K562 (cell line): ENCODE data around the gene SERPINB2. TPM values are rescaled to one million over a fixed set of nuclear protein-coding genes. Genes with fewer than 3 reads are reported as not detected.

Experiments
- ATAC-seq: fragments of 200-7000 bp; cut with Tn5 transposase; 3 replicates; pipeline ENCODE4 v1.9.1; 2020; ENCODE audit warnings: moderate library complexity
- BruUV-seq: library from RNA; stranded (reverse); fragments of 400-500 nt; replicated peaks from 2 replicates; lab custom pipeline; 2021; lab: Mats Ljungman, UMichigan
- CTCF ChIA-PET: fragments of 300-600 bp; formaldehyde crosslinking; extraction: SDS; loops from one replicate; lab custom pipeline; 2021; ENCODE audit warnings: low intra/inter-chr PET ratio; lab: Yijun Ruan, JAX
- POLR2A ChIA-PET: fragments of 300-600, 350-650 bp; sonication (Branson Sonifier 250); formaldehyde crosslinking; extraction: SDS; loops from one replicate; lab custom pipeline; 2021; ENCODE audit warnings: antibody characterized with exemption, inconsistent platforms; lab: Yijun Ruan, JAX
- DNase-seq, 4 experiments: peaks; one replicate each; pipeline versions ENCODE4 v3.0.0 to v3.0.0-alpha.2; 2011 to 2018; ENCODE audit warnings: low spot score in 3 of 4, mixed read lengths in 3 of 4; ENCODE audit errors: extremely low read depth in 1 of 4
- FAIRE-seq: peaks from 2 replicates; lab custom pipeline; 2011; peaks lifted over from hg19 to GRCh38; lab: Jason Lieb, UNC
- H2AFZ ChIP-seq: 2 replicates; pipeline ENCODE4 v1.6.0; 2011; ENCODE audit warnings: low read depth, low read length, control low read depth, inconsistent platforms
- H3K27ac ChIP-seq: fragments of 200-600 bp; 3 replicates; pipeline ENCODE4 v1.8.0; 2011; ENCODE audit warnings: low read depth, mild to moderate bottlenecking, control low read depth, inconsistent platforms, low read length, moderate library complexity, mixed read lengths; ENCODE audit errors: extremely low read depth
- H3K27me3 ChIP-seq, 2 experiments: fragments of 300-600 bp in 1 of 2; 2 replicates in 1 of 2; 3 replicates in 1 of 2; pipeline versions ENCODE4 v1.6.0 to v1.8.0; 2011; ENCODE audit warnings: inconsistent platforms in 2 of 2, low read length in 2 of 2, mild to moderate bottlenecking in 1 of 2, mixed read lengths in 1 of 2, moderate library complexity in 1 of 2; ENCODE audit not compliant: control insufficient read depth in 2 of 2, insufficient read depth in 2 of 2
- H3K36me3 ChIP-seq: fragments of 300-600 bp; 3 replicates; pipeline ENCODE4 v1.8.0; 2011; ENCODE audit warnings: mild to moderate bottlenecking, low read length, inconsistent platforms; ENCODE audit not compliant: control insufficient read depth, insufficient read depth
- H3K4me1 ChIP-seq, 2 experiments: fragments of 200-600 bp in 1 of 2; replicated peaks in 1 of 2; 2 replicates in 1 of 2; 3 replicates in 1 of 2; pipeline versions ENCODE4 v1.5.1 to v1.8.0; 2011; ENCODE audit warnings: inconsistent platforms in 2 of 2, low read length in 2 of 2, mild to moderate bottlenecking in 1 of 2, mixed read lengths in 1 of 2, moderate library complexity in 1 of 2; ENCODE audit not compliant: control insufficient read depth in 2 of 2, insufficient read depth in 2 of 2
- H3K4me2 ChIP-seq: 2 replicates; pipeline ENCODE4 v1.6.1; 2011; ENCODE audit warnings: low read length, control low read depth, inconsistent platforms, mixed read lengths; ENCODE audit not compliant: insufficient read depth
- H3K4me3 ChIP-seq: fragments of 200-600 bp; sonication (generic), shearing (Covaris generic); 2 replicates; pipeline ENCODE4 v1.5.1; 2016; ENCODE audit warnings: control low read depth, inconsistent platforms
- H3K79me2 ChIP-seq: fragments of 200-600 bp; 3 replicates; pipeline ENCODE4 v1.8.0; 2011; ENCODE audit warnings: low read length, inconsistent platforms; ENCODE audit not compliant: control insufficient read depth, insufficient read depth
- H3K9ac ChIP-seq, 2 experiments: 2 replicates each; pipeline versions ENCODE4 v1.6.0 to v1.6.1; 2011; ENCODE audit warnings: low read depth in 2 of 2, low read length in 2 of 2, control low read depth in 1 of 2, inconsistent platforms in 1 of 2, mild to moderate bottlenecking in 1 of 2, mixed read lengths in 1 of 2; ENCODE audit not compliant: insufficient read depth in 1 of 2
- H3K9me1 ChIP-seq: one replicate; pipeline ENCODE4 v1.6.0; 2011; ENCODE audit warnings: inconsistent platforms, mild to moderate bottlenecking, low read length, moderate library complexity; ENCODE audit not compliant: control insufficient read depth, insufficient read depth
- H3K9me3 ChIP-seq: replicated peaks from 2 replicates; pipeline ENCODE4 v1.5.1; 2011; ENCODE audit warnings: low read depth, low read length, inconsistent platforms; ENCODE audit not compliant: control insufficient read depth, insufficient read depth
- H4K20me1 ChIP-seq: replicated peaks from 2 replicates; pipeline ENCODE4 v1.6.1; 2011; ENCODE audit warnings: low read length, inconsistent platforms, mixed read lengths; ENCODE audit not compliant: control insufficient read depth, insufficient read depth
- ATF3 ChIP-seq, 2 experiments: fragments of 450-650 bp in 1 of 2; sonication (generic) in 1 of 2; formaldehyde crosslinking in 1 of 2; IDR thresholded peaks in 1 of 2; conservative IDR thresholded peaks in 1 of 2; 2 replicates each; pipeline versions ENCODE4 v1.6.1 to v1.8.1; 2016 to 2023; ENCODE audit warnings: mild to moderate bottlenecking in 2 of 2, moderate library complexity in 2 of 2, inconsistent platforms in 1 of 2, missing genetic modification reagents in 1 of 2
- CTCF ChIP-seq, 3 experiments: IDR thresholded peaks in 2 of 3; conservative IDR thresholded peaks in 1 of 3; 2 replicates each; pipeline ENCODE4 v1.5.1; 2011 to 2012; ENCODE audit warnings: low read length in 3 of 3, mild to moderate bottlenecking in 3 of 3, control low read depth in 2 of 3, improper control_type of control experiment in 1 of 3, inconsistent platforms in 1 of 3, low read depth in 1 of 3, mixed read lengths in 1 of 3, moderate library complexity in 1 of 3; ENCODE audit not compliant: insufficient read depth in 2 of 3
- ILK ChIP-seq: fragments of 450-650 bp; IDR thresholded peaks from 2 replicates; pipeline ENCODE4 v1.6.1; 2016; ENCODE audit warnings: missing genetic modification characterization, low read depth, mild to moderate bottlenecking, missing compliant biosample characterization, moderate library complexity, borderline replicate concordance
- LCOR ChIP-seq: sonication (generic); formaldehyde crosslinking; IDR thresholded peaks from 2 replicates; pipeline ENCODE4 v1.8.0; 2022; ENCODE audit warnings: mild to moderate bottlenecking, missing genetic modification reagents
- NBN ChIP-seq: fragments of 450-650 bp; IDR thresholded peaks from 2 replicates; pipeline ENCODE4 v1.6.1; 2016; ENCODE audit warnings: low read depth, mild to moderate bottlenecking
- NFATC3 ChIP-seq: fragments of 450-650 bp; IDR thresholded peaks from 2 replicates; pipeline ENCODE4 v1.6.1; 2017; ENCODE audit warnings: mild to moderate bottlenecking
- RFX1 ChIP-seq: fragments of 450-650 bp; IDR thresholded peaks from 2 replicates; pipeline ENCODE4 v1.6.1; 2016; ENCODE audit warnings: mild to moderate bottlenecking, moderate library complexity
- SREBF2 ChIP-seq: sonication (generic); formaldehyde crosslinking; IDR thresholded peaks from 2 replicates; pipeline ENCODE4 v1.4.0; 2020; ENCODE audit warnings: mild to moderate bottlenecking, missing genetic modification reagents
- TAF7 ChIP-seq: fragments of 450-650 bp; IDR thresholded peaks from 2 replicates; pipeline ENCODE4 v1.6.1; 2016; ENCODE audit warnings: missing genetic modification characterization, missing compliant biosample characterization
- USF2 ChIP-seq: sonication (generic); formaldehyde crosslinking; IDR thresholded peaks from 2 replicates; pipeline ENCODE4 v1.5.0; 2020; ENCODE audit warnings: missing genetic modification reagents
- ZNF717 ChIP-seq: fragments of 250-450 bp; sonication (Bioruptor Pico); IDR thresholded peaks from 2 replicates; pipeline ENCODE4 v1.5.0; 2021
- WGBS: fragments of 100-300 bp; shearing (Covaris generic); methylation state at CpG from one replicate; pipeline ENCODE4 v1.1.6; 2016; ENCODE audit warnings: low coverage, mixed read lengths; ENCODE audit not compliant: insufficient coverage; ENCODE audit errors: missing lambda C conversion rate; 5-methylcytosine and 5-hydroxymethylcytosine counted together
- in situ Hi-C: fragments of 300-500 bp; cut with MboI; formaldehyde crosslinking; loops from 4 replicates; pipeline ENCODE4 v1.15.0; 2018; ENCODE audit warnings: inconsistent platforms, mixed read lengths
- intact Hi-C: fragments of 100-400 bp; cut with micrococcal nuclease; formaldehyde crosslinking; loops from 2 replicates; pipeline ENCODE4 v1.14.2; 2022
- polyA plus RNA-seq, 8 experiments: library from polyadenylated mRNA; depleted of rRNA in 4 of 8; stranded (reverse) in 5 of 8; unstranded in 3 of 8; fragments of >200 nt; fragmentation: Nextera tagmentation in 2 of 8; fragmentation: Illumina TruSeq in 1 of 8; extraction: Ambion mirVana in 2 of 8; extraction: Trizol in 1 of 8; gene quantifications; 2 replicates each; pipeline versions ENCODE4 v1.2.1 to v1.2.3, GENCODE V29; 2011 to 2014; ENCODE audit warnings: inconsistent platforms in 1 of 8, missing spikeins in 1 of 8
- total RNA-seq, 7 experiments: library from RNA; depleted of rRNA in 6 of 7; stranded (reverse); fragments of >200 nt in 6 of 7; fragmentation: Illumina TruSeq in 2 of 7; extraction: Trizol in 2 of 7; gene quantifications; 2 replicates each; pipeline versions ENCODE4 v1.2.1 to v1.2.3, GENCODE V29; 2011 to 2021; ENCODE audit warnings: low replicate concordance in 1 of 7

The SERPINB2 gene
- total and polyA plus RNA-seq, 9 of the 15 experiments (the other 6 are each of a cell fraction or from before 2014, with no cell fraction given), result 0.03 to 0.13 (median 0.09) TPM; not detected in 5

GRCh38 chr18:63850020-63850419, 37.5 kb upstream of the SERPINB2 start:
- Histone ChIP-seq H4K20me1 (no peaks in the 10 kb centered on the region), H3K4me1 (no peaks in the 10 kb centered on the region), H3K27me3 (no peaks in the 10 kb centered on the region), H3K9ac (no peak overlapping the region), H2AFZ (no peak overlapping the region), H3K36me3 (no peaks in the 10 kb centered on the region), H3K9me3 (no peaks in the 10 kb centered on the region), H3K79me2 (no peaks in the 10 kb centered on the region), H3K4me2 (no peak overlapping the region), H3K27ac (no peak overlapping the region), H3K4me3 (no peak overlapping the region), H3K9me1 (no peaks in the 10 kb centered on the region)
- CTCF ChIA-PET, result interaction anchor here (1.3 kb wide), 1 partner anchor 834 kb away, joined by 4 read pairs; no protein-coding TSS in a partner anchor
- POLR2A ChIA-PET, result no interaction called here
- in situ Hi-C loops, result no loop called here
- BruUV-seq, result no TSS peak
- 0% methylated on average over 4 of the region's 4 CpGs for WGBS
- TF ChIP-seq CTCF (IDR thresholded peaks at IDR 0.05 in 2 of 3, conservative IDR thresholded peaks at IDR 0.05 in 1 of 3; ENCODE audit: insufficient read depth in 2 of 3, low read depth in 1 of 3, low read length in 3 of 3) (peak in 1 of 3 experiments; percentile 7; a peak in 1 of 6 replicates), ZNF717 (CRISPR knock-in tag) (no peak)
- DNase-seq (no peak), FAIRE-seq (no peak), ATAC-seq (no peak)
- intact Hi-C loops, result no loop called here

GRCh38 chr18:63850636-63851035, 36.9 kb upstream of the SERPINB2 start:
- H3K4me3 ChIP-seq, result no peak overlapping the region
- no peak overlapping the region for H2AFZ ChIP-seq
- WGBS, result 0% methylated on average over 2 of the region's 2 CpGs
- ATAC-seq, result no peak
- no peaks in the 10 kb centered on the region for H3K9me1 ChIP-seq
- no peaks in the 10 kb centered on the region for H4K20me1 ChIP-seq
- in situ Hi-C loops, result no loop called here
- H3K4me2 ChIP-seq, result no peak overlapping the region
- FAIRE-seq, result no peak
- no peak for DNase-seq
- H3K27ac ChIP-seq, result no peak overlapping the region
- intact Hi-C loops, result no loop called here
- H3K27me3 ChIP-seq, result no peaks in the 10 kb centered on the region
- POLR2A ChIA-PET, result no interaction called here
- H3K9me3 ChIP-seq, result no peaks in the 10 kb centered on the region
- H3K36me3 ChIP-seq, result no peaks in the 10 kb centered on the region
- no peak overlapping the region for H3K9ac ChIP-seq
- CTCF ChIA-PET, result no interaction called here
- H3K4me1 ChIP-seq, result no peaks in the 10 kb centered on the region
- BruUV-seq, result no TSS peak
- H3K79me2 ChIP-seq, result no peaks in the 10 kb centered on the region
- TF ChIP-seq RFX1, result no peak
- no peak for TF ChIP-seq ATF3 (IDR thresholded peaks at IDR 0.05)
- no peak for TF ChIP-seq ATF3 (CRISPR knock-in tag; conservative IDR thresholded peaks at IDR 0.05)
- TF ChIP-seq SREBF2, result no peak
- no peak for TF ChIP-seq NFATC3
- TF ChIP-seq ILK (tag), result no peak
- TF ChIP-seq TAF7 (tag), result no peak
- TF ChIP-seq NBN, result no peak
- TF ChIP-seq USF2 (CRISPR knock-in tag), result no peak
- TF ChIP-seq LCOR (CRISPR knock-in tag), result no peak
